Measurements from ENCODE around the gene VPS39.

VPS39 gene

DNA sequence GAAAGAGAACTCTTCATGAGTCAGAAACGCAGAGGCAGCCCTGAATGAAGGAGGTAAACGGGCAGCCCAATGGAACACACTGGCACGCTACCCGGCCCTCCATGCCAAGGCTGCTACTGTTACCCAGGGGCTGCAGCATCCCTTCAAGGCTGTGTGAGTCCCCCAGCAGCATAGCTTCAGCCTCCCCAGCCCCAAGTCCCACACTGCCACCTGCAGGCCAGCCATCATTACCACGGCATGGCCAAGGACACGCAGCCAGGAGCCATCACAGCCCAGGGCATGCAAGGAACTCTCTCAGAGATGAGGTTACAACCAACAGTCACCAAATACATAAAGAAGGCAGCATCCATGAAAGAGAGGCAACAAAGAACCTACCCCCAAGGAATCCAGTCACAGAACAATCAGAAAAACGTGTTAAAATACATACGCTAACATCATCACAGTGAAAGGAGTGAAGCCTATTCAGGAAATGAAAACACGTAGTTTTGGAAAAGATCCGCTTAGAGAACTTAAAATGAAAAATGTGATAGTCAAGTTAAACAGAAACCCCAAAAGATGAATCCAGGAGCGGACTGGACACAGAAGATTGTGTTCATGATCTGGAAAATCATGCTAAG lies 74.1 kb downstream of the VPS39 start:
- Histone ChIP-seq H3K4me1 (ENCODE audit: insufficient read depth, low read length) (no peaks in the 10 kb centered on the region), H2AFZ (ENCODE audit: low read depth, low read length) (no peak overlapping the region), H3K36me3 (ENCODE audit: insufficient read depth, low read length) (no peaks in the 10 kb centered on the region), H3K9me3 (ENCODE audit: low read length) (no peaks in the 10 kb centered on the region), H3K4me3 (ENCODE audit: low read length) (no peak overlapping the region), H3K27me3 (ENCODE audit: insufficient read depth, low read length) (no peaks in the 10 kb centered on the region)

DNA sequence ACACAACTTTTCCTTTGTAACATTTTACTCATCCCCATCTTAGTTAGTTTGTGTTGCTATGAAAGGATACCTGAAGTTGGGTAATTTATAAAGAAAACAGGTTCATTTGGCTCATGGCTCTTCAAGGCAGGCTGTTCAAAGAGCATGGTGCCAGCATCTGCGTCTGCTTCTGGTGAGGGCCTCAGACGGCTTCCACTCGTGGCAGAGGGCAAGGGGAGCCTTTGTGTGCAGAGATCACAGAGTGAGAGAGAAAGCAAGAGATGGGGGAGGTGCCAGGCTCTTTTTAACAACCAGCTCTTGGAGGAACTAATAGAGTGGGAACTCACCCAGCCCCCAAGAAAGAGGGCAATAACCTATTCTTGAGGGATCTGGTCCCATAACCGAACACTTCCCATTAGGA lies 74.7 kb downstream of the VPS39 start:
- no peak overlapping the region for H2AFZ ChIP-seq (ENCODE audit: low read depth, low read length)
- H3K9me3 ChIP-seq (ENCODE audit: low read length) = no peaks in the 10 kb centered on the region
- H3K4me1 ChIP-seq (ENCODE audit: insufficient read depth, low read length) = no peaks in the 10 kb centered on the region
- H3K4me3 ChIP-seq (ENCODE audit: low read length) = no peak overlapping the region
- no peaks in the 10 kb centered on the region for H3K27me3 ChIP-seq (ENCODE audit: insufficient read depth, low read length)
- H3K36me3 ChIP-seq (ENCODE audit: insufficient read depth, low read length) = no peaks in the 10 kb centered on the region

DNA sequence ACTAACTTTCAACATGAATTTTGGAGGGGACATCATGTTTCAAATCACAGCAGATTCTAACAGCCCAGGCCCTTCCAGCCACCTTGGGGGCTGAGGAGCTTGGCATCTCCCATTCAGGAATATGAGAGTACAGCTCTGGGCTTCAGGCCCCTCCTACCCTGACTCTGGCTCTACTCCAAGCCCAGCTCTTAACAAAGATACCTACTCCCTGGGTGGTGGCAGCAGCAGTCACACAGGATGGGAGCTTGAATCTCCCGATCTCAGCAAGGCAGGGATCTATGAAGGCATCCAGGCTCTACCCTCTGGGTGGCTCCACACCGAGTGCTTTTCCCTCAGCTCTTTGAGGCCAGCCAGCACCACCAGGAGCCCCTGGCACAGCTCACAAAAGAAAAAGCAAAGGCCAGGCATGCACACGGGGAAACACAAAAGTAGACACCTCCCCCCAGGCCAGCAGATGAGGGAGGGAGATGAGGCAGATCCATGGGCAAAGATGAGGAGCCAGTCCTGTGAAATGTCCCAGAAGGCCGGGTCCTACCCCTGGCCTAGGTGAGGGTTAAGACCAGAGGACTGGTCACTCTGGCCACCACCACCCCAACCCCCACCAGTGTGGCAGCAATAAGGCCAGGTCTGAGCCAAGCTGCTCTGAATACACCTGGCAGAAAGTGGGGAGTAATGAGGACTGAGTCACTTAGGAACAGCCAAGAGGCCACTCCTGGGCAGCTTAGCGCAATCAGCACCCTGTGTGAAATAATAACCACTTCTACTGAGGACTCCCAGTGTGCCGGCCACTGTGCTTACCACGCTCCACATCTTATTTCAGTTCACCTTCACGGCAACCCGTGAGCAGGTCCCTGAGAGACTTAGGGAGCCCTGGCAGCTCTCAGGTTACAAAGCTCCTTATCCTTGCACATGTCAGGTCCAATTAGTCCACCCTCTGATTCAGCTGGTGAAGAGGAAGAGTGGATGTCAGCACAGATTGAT lies 76.0 kb downstream of the VPS39 start:
- no peak overlapping the region for H3K4me3 ChIP-seq (ENCODE audit: low read length)
- H3K9me3 ChIP-seq (ENCODE audit: low read length) = no peaks in the 10 kb centered on the region
- H3K36me3 ChIP-seq (ENCODE audit: insufficient read depth, low read length) = no peaks in the 10 kb centered on the region
- no peaks in the 10 kb centered on the region for H3K4me1 ChIP-seq (ENCODE audit: insufficient read depth, low read length)
- no peak overlapping the region for H2AFZ ChIP-seq (ENCODE audit: low read depth, low read length)
- no peaks in the 10 kb centered on the region for H3K27me3 ChIP-seq (ENCODE audit: insufficient read depth, low read length)

DNA sequence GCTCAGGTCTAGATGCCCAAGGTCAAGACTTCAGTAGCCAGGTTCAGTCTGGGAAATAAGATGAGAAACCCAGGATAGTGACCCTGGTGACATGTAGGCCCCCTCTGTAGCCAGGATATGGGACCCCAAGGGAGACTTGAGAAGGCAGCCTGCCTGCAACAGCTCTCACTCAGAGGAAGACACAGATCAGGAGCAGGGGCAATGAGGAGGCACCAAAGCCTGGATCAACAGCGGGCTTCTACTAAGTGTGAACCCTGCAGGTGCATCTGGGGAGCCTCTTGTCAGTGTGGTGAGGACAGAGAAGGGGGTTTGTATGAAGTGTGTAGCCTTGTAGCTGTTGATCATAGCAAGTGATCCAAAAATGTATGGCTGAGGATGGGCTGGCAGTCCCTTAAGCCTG lies 77.1 kb downstream of the VPS39 start:
- Histone ChIP-seq H3K27me3 (ENCODE audit: insufficient read depth, low read length) (no peaks in the 10 kb centered on the region), H3K4me3 (ENCODE audit: low read length) (no peak overlapping the region), H3K4me1 (ENCODE audit: insufficient read depth, low read length) (no peaks in the 10 kb centered on the region), H2AFZ (ENCODE audit: low read depth, low read length) (no peak overlapping the region), H3K36me3 (ENCODE audit: insufficient read depth, low read length) (no peaks in the 10 kb centered on the region), H3K9me3 (ENCODE audit: low read length) (no peaks in the 10 kb centered on the region)

DNA sequence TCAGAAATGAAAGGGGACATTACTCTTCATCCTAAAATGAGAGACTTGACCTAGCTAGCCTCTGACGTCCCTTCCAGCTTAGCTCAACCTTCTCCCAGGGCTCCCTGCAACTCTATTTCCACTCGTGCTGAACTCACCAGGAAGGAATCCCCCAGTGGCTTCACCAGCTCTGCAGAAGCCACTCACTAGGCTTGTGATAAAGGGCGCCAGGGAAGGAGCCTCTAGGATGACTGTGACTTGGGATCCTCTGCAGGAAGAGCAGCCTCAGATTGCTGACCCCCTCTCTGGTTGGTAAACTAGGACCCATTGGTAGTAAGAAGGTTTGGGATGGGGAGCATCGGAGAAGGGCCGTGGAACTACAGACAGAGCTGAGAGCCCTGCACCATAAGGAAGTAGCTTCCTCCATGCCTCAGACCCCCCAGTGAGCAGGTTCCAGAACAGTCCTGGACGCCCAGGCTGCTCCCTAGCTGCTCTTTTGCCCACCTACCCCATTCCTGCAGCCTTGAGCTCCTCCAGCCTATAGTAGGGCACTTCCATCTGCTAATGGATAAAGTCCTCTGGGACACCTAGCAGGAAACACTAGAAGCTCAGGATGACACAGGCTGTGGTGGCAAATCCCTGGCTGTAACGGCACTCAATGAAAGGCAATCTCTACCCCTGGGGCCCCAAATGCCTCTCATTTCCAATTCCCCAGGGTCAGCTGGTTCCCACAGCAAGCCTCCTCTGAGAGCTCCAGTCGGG lies 77.7 kb downstream of the VPS39 start:
- Histone ChIP-seq H3K4me1 (ENCODE audit: insufficient read depth, low read length) (no peaks in the 10 kb centered on the region), H2AFZ (ENCODE audit: low read depth, low read length) (no peak overlapping the region), H3K36me3 (ENCODE audit: insufficient read depth, low read length) (no peaks in the 10 kb centered on the region), H3K4me3 (ENCODE audit: low read length) (no peak overlapping the region), H3K9me3 (ENCODE audit: low read length) (no peaks in the 10 kb centered on the region), H3K27me3 (ENCODE audit: insufficient read depth, low read length) (no peaks in the 10 kb centered on the region)

DNA sequence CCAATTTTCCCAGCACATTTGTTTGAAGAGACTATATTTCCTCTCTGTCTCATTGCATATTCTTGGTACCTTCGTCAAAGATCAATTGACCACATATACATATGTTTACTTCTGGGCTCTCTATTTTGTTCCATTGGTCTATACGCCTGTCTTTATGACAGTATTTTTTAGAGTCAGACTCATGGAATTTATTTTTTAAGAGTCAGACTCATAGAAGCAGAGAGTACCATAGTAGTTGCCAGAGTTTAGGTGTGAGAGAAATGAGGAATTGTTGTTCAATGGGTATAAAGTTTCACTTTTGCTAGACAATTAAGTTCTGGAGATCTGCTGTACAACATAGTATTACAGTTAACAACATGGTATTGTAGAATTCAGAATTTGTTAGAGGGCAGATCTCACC lies 78.7 kb downstream of the VPS39 start:
- Histone ChIP-seq H3K36me3 (ENCODE audit: insufficient read depth, low read length) (no peaks in the 10 kb centered on the region), H3K4me3 (ENCODE audit: low read length) (no peak overlapping the region), H3K27me3 (ENCODE audit: insufficient read depth, low read length) (no peaks in the 10 kb centered on the region), H3K4me1 (ENCODE audit: insufficient read depth, low read length) (no peaks in the 10 kb centered on the region), H2AFZ (ENCODE audit: low read depth, low read length) (no peak overlapping the region), H3K9me3 (ENCODE audit: low read length) (no peaks in the 10 kb centered on the region)

DNA sequence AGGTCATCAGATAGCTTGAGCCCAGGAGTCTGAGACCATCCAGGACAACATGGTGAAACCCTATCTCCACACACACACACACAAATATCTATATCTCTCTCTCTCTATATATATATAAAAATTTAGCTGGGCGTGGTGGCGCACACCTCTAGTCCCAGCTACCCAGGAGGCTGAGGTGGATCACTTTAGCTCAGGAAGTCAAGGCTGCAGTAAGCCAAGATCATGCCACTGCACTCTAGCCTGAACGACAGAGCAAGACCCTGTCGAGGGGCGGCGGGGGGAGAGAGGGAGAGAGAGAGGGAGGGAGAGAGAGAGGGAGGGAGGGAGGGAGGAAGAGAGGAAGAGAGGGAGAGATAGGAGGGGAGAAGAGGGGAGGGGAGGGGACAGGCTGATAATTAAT lies 79.6 kb downstream of the VPS39 start:
- Histone ChIP-seq H3K4me1 (ENCODE audit: insufficient read depth, low read length) (no peaks in the 10 kb centered on the region), H3K4me3 (ENCODE audit: low read length) (no peak overlapping the region), H3K9me3 (ENCODE audit: low read length) (no peaks in the 10 kb centered on the region), H3K27me3 (ENCODE audit: insufficient read depth, low read length) (no peaks in the 10 kb centered on the region), H3K36me3 (ENCODE audit: insufficient read depth, low read length) (no peaks in the 10 kb centered on the region), H2AFZ (ENCODE audit: low read depth, low read length) (no peak overlapping the region)

DNA sequence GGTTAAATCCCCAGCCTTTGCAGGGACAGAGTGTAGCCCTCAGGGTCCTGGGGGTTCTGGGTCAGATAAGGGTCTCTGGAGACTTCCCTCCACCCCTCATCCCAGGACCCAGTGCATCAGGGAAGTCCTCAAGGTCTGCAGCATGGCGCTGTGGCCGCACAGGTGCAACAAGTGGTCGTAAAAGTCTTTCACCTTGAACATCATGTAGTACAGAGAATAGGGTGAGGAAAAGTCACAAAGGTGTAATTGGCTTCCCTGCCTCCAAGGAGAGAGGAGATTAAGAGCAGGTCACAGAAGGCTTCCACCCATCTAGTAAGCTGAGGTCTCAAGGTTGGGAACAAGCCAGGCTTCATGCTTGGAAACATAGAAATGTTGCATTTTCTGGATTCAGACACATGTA lies 84.6 kb downstream of the VPS39 start:
- Histone ChIP-seq H2AFZ (ENCODE audit: low read depth, low read length) (no peak overlapping the region), H3K36me3 (ENCODE audit: insufficient read depth, low read length) (no peaks in the 10 kb centered on the region), H3K4me3 (ENCODE audit: low read length) (no peak overlapping the region), H3K4me1 (ENCODE audit: insufficient read depth, low read length) (peaks cover 10% of the 10 kb centered on the region), H3K9me3 (ENCODE audit: low read length) (no peaks in the 10 kb centered on the region), H3K27me3 (ENCODE audit: insufficient read depth, low read length) (no peaks in the 10 kb centered on the region)

DNA sequence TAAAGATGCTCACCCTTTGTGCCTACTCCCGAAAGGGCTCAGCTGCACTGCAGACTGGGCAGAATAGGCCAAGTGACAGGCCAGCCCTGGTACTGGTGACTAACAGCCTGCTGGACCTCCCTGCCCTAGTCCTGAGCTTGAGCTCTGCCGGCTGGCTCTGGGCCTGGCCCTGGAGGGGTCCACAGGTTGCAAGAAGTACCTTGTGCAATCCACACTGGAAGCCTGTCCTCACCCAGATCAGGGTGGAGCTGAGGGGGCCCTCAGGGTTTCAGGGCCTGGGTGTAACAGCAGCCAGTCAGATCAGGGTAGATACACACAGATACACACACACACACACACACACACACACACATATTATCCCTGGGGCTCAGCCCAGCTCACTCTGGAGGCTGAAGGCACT lies 86.4 kb downstream of the VPS39 start:
- Histone ChIP-seq H2AFZ (ENCODE audit: low read depth, low read length) (no peak overlapping the region), H3K4me3 (ENCODE audit: low read length) (no peak overlapping the region), H3K4me1 (ENCODE audit: insufficient read depth, low read length) (peaks cover 12% of the 10 kb centered on the region), H3K27me3 (ENCODE audit: insufficient read depth, low read length) (no peaks in the 10 kb centered on the region), H3K36me3 (ENCODE audit: insufficient read depth, low read length) (no peaks in the 10 kb centered on the region), H3K9me3 (ENCODE audit: low read length) (no peaks in the 10 kb centered on the region)

DNA sequence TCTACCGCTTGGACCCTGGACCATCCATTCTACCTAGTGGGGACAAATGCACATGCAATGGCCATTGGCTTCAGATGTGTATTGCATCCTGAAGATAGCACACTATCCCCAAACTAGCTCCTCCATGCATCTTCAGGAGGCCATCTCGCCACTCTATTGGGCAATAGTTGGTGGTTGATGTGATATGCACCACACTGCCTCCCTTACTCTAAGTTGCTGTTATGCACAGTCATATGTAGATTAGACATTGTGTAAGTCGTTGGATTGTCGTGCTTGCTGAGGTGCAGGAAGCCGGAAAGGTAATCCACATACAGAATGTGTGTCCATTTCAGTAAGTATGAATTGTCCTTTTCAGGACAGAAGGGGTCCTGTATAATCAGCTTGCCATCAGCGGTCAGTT lies 87.1 kb downstream of the VPS39 start:
- Histone ChIP-seq H3K36me3 (ENCODE audit: insufficient read depth, low read length) (no peaks in the 10 kb centered on the region), H3K4me3 (ENCODE audit: low read length) (no peak overlapping the region), H3K27me3 (ENCODE audit: insufficient read depth, low read length) (no peaks in the 10 kb centered on the region), H3K4me1 (ENCODE audit: insufficient read depth, low read length) (peaks cover 12% of the 10 kb centered on the region), H2AFZ (ENCODE audit: low read depth, low read length) (no peak overlapping the region), H3K9me3 (ENCODE audit: low read length) (no peaks in the 10 kb centered on the region)

DNA sequence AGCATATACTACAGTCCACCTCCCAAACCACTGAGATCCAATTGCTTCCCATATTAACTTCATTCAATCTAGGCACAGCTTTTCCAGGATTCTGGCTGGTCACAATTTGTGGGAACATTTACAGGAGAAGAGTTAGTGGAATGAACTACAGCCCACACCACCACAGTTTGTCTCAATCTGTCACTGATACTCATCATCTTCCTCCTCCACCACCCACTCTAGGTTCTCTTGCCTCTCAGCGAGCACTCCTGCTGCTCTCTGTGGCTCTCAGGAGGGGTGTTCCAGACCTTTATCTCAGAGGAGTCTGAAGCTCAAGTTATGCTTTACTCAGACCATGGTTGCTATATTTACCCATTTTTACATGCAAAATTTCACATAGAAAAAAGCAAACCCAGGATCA lies 87.8 kb downstream of the VPS39 start:
- Histone ChIP-seq H3K4me1 (ENCODE audit: insufficient read depth, low read length) (peaks cover 12% of the 10 kb centered on the region), H3K4me3 (ENCODE audit: low read length) (no peak overlapping the region), H3K27me3 (ENCODE audit: insufficient read depth, low read length) (no peaks in the 10 kb centered on the region), H3K36me3 (ENCODE audit: insufficient read depth, low read length) (no peaks in the 10 kb centered on the region), H3K9me3 (ENCODE audit: low read length) (no peaks in the 10 kb centered on the region), H2AFZ (ENCODE audit: low read depth, low read length) (no peak overlapping the region)

DNA sequence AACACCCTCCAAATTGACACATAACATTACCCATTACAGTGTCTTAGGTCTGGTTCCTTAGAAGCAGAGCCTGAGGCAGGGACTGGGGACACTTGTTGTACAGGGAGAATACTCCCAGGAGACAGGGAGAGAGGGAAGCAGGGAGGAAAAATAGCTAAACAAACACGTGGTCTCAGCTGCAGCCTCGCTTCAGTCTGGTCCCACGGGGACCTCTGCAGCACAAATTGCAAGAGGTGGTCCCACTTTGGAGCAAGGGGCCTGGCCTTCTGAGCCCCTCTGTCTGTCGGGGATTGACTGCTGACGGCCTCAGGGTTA lies 88.7 kb downstream of the VPS39 start:
- peak overlapping the region; percentile 28 for H2AFZ ChIP-seq (ENCODE audit: low read depth, low read length)
- H3K4me3 ChIP-seq (ENCODE audit: low read length) = no peak overlapping the region
- H3K9me3 ChIP-seq (ENCODE audit: low read length) = no peaks in the 10 kb centered on the region
- no peaks in the 10 kb centered on the region for H3K36me3 ChIP-seq (ENCODE audit: insufficient read depth, low read length)
- no peaks in the 10 kb centered on the region for H3K27me3 ChIP-seq (ENCODE audit: insufficient read depth, low read length)
- H3K4me1 ChIP-seq (ENCODE audit: insufficient read depth, low read length) = peaks cover 12% of the 10 kb centered on the region

All from neuron (in vitro differentiated cells).